ENCODE measurements around the gene FAM83G.

Gene FAM83G

GRCh38 chr17:18921912-18922451, 82.6 kb downstream of the FAM83G start:
- no peak for DNase-seq (ENCODE audit: low read depth in 2 of 2, low spot score in 1 of 2)

- no peak for DNase-seq (ENCODE audit: low read depth in 2 of 2, low spot score in 1 of 2)
These were observed 83.1 kb downstream of the FAM83G start for GRCh38 chr17:18921485-18921884.

DNA sequence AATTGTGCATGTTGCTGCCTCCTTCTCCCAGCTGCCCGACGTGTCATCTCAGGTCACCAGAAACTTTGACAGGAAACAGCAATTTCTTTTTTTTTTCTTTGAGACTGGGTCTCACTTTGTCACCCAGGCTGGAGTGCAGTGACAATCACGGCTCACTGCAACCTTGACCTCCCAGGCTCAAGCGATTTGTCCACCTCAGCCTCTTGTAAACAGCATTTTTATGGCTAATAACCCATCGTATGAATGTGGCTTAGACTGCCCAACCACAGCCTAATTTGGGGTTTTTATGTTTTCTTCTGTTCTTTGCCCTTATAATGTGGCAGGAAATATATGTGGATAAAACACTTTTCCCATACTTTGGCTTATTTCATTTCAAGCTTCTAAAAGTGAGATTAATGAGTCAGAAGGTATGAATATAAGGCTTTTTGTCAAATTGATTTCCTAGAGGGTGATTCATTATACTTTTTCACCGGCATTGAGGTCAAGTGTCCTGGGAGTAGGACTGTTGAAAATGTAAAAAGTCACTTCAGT, 83.6 kb downstream of the FAM83G start:
- no peak for DNase-seq (ENCODE audit: low read depth in 2 of 2, low spot score in 1 of 2)

GRCh38 chr17:18919963-18920362, 84.6 kb downstream of the FAM83G start:
- no peak for DNase-seq (ENCODE audit: low read depth in 2 of 2, low spot score in 1 of 2)
